GM18868 (cell line): ENCODE results near the gene TMEFF1.

Source experiments
- ATAC-seq: cut with Tn5 transposase; IDR thresholded peaks from one replicate; pipeline ENCODE4 v1.9.1; 2021; ENCODE audit warnings: mild to moderate bottlenecking, moderate library complexity; ENCODE audit not compliant: unreplicated experiment

Gene TMEFF1

GRCh38 chr9:100567856-100568255 is 94.9 kb downstream of the TMEFF1 start:
- ATAC-seq, result no peak

DNA sequence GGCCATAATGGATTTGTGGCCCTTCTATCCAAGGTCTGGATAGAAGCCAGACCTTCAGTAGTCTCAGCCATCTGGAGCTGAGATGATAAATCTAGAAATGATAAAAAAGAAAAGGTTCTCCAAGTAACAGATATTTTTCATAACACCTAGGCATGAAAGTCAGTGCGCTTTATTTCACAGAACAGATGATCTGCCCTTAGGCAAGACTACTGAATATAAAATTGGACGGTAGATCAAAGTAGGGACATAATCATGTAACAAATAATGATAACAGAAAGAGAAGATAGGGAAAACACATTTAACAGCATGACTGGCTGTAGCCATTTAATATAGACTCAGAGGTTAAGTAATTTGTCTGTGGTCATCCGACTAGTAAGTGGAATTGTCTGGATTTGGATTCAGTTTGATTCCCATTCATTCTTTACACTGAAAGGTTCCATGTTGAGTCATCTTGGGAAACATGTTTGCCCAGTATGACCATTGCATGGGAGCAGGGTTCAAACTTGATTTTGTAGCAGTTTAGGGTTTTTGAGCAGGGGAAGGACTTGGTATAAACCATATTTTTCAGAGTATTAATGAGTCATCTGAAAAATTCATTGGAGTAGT is 100.8 kb downstream of the TMEFF1 start:
- no peak for ATAC-seq

GRCh38 chr9:100575006-100575405 is 102.1 kb downstream of the TMEFF1 start:
- no peak for ATAC-seq

DNA sequence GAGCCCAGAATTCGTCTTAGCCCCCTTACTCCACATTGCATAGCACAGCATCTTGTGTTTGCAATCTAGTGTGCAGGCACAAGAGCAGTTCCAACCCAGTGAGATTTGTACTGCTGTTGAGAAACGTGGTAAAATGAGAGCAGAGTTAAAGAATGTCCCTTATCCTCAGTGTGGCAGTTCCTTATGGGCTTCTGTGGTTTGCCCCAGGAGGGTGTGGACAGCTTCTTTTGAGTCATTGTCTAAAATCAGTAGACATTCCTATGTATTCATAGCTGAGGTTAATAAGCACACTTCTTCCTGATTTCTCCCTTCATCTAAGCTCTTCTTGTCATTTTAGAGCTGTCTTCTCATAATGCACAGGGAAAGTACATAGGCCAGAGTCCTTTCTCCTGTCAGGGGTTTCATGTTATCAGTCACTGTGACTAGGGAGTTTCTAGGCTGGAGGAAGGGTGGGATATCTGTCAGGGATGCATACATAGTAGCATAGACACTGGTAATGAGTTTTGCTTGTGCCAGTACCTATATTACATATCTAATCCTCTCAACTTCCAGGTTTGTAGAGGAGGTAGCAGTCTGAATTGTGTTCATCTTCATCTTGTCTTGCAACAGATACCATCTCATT is 102.9 kb downstream of the TMEFF1 start:
- ATAC-seq, result peak; percentile 67

DNA sequence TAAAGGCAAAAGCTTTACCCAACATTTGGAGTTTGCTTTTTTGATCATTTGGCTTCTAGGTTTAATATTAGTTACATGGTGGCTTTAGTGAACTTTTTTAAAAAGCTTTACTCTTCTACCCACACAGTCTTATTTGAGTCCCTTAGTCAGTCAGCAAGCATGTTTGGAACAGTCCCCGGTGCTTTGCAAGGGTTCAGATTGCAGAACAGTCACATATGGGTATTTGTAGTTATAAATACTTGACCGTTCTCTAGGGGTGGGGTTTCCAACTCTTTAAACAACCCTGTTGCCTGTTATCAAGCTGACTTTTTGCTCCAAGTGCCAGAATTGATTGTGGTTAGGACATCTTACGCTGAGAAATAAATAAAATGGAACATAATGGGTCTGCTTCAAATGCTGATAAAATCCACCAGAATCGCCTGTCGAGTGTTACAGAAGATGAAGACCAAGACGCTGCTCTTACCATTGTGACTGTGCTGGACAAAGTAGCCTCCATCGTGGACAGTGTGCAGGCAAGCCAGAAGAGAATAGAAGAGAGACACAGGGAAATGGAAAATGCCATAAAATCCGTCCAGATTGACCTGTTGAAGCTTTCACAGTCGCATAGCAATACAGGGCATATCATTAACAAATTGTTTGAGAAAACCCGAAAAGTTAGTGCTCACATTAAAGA is 105.0 kb downstream of the TMEFF1 start, which contains the start of gene CAVIN4:
Gene CAVIN4, plus strand, starts transcription at position 304 of the 673 bp plus-strand sequence. Its CDS starts 65 bp downstream, at position 369.
- no peak for ATAC-seq

- no peak for ATAC-seq
These were observed 105.7 kb downstream of the TMEFF1 start for GRCh38 chr9:100578610-100579009.

- ATAC-seq, result no peak
These were observed 106.7 kb downstream of the TMEFF1 start for GRCh38 chr9:100579665-100580064.

DNA sequence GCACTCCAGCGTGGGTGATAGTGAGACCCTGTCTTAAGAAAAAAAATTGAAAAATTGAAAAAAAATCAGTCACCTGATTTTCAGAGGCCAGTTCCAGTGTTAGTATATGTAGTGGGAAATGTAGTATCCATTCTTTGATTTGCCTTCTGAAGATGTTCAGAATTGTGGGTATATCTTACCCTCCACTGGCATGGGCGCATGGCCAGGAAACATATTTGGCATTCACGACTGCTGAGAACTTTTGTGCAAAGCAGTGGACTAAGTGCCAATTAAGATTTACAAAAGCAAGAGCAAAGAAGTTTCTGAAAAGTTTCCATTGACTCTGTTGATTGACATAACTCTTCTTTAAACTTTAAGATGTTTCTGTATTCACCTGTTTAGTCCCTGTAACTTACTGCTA is 107.3 kb downstream of the TMEFF1 start:
- no peak for ATAC-seq

DNA sequence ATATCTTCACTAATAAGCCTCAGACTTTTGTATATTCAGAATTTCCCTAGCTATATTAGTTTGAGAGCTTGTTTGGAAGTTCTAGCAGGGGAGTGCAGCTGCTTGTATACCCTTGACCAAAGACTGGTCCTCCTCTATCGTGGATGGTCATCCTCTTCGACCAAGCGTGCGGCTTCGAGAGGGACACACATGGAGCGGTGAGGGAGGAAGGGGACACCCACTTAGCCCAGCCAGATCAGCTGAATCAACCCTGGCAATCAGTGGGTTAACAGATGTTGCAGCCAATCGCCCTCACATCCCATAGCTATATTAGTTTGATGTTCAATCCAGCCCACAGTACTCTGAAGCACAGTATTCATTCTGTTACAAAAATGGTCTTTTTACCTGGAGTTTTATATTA is 108.1 kb downstream of the TMEFF1 start:
- ATAC-seq, result no peak

DNA sequence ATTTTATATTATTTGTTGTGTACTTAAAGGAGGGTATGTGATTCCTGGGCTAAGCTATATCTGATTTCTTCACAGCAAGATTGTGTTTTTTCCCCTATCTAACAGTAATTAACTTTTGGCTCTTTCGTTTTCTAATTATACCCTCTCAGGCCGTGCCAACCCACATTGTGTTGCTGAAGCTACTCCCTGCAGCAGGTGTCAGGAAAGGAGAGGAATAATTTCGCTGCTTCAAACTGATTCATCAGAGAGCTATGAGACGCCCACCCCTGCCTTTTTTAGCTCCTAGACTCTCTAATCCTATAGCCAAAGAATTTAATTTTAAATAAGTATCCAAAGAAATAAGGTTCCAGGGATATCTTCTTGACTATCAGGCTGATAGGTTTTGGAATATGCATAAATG is 108.7 kb downstream of the TMEFF1 start:
- ATAC-seq, result no peak

DNA sequence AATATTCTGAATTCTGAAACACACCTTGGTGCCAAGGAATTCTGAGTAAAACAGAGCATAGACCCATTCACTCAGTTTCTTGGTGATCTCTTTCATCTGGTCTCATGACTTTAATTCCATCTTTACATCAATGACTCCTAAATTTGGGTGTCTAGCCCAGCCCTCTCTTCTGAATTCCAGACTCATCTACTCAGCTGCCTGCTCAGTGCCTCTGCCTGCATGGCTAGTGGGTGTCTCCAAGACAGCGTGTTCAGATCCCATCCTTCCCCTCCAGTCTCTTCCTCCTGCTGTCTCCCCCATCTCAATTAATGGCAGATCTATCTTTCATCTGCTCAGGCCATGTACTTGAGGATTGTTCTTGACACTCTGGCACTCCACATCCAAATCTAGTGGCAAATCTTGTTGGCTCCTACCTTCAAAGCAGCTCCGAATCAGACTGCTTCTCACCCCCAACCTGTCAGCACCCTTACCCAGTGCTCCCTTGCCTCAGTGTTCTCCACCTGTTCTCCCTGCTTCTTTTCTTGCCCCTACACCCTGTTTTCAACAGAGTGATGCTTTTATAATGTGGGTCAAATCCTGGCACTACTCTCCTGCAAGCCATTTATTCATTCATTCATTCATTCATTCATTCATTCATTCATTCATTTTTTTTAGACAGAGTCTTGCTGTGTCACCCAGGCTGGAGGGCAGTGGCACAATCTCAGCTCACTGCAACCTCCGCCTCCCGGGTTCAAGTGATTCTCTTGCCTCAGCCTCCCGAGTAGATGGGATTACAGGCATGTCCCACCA is 110.3 kb downstream of the TMEFF1 start:
- no peak for ATAC-seq

- no peak for ATAC-seq
These were observed 112.0 kb downstream of the TMEFF1 start for GRCh38 chr9:100584951-100585350.

DNA sequence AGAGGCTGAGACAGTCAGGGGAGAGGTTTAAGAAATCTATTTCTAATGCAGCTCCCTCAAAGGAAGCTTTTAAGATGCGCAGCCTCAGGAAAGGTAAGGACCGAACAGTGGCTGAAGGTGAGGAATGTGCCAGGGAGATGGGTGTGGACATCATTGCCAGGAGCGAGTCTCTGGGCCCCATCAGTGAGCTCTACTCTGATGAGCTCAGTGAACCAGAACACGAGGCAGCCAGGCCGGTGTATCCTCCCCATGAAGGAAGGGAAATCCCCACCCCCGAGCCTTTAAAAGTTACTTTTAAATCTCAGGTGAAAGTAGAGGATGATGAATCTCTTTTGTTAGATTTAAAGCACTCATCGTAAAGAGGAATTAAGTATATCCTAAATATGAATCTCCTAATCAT is 113.1 kb downstream of the TMEFF1 start:
- peak; percentile 75 for ATAC-seq

DNA sequence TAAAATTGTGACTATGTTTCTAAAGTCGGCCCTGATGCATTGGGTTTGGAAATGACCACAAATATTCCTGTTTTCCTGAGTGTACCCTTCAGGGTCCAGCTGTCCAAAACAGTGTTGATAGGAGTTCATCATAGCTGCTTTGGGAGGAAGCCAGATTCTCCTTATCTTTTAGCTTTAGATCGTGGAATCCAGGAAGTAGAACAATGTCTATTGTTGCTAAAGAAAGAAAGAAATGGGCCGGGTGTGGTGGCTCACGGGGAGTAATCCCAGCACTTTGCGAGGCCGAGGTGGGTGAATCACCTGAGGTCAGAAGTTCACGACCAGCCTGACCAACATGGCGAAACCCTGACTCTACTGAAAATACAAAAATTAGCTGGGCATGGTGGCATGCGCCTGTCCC is 114.4 kb downstream of the TMEFF1 start:
- ATAC-seq, result no peak

GRCh38 chr9:100589582-100589981 is 116.6 kb downstream of the TMEFF1 start:
- no peak for ATAC-seq

GRCh38 chr9:100590481-100590880 is 117.5 kb downstream of the TMEFF1 start:
- ATAC-seq, result no peak

DNA sequence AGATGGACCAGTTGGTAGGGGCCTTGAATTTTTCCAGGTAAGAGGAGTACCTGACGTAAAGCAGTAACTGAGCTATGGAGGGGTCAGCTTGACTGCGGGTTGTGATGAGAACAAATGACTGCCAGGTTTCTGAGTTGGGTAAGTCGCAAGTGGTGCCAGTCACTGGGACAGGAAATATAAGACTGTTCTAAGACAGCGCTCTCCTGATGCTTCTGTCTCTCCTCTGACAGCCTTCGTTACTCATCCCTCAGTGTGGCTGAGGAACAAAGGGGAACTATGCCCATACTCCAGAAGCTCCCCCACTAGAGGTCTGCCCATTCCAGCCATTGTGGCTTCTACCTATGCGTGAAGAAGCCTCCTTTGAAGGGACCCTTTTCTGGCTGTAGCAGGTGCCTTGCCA is 118.2 kb downstream of the TMEFF1 start:
- ATAC-seq, result no peak

- ATAC-seq, result no peak
These were observed 118.9 kb downstream of the TMEFF1 start for GRCh38 chr9:100591639-100592412.

- ATAC-seq, result peak; percentile 42
These were observed 122.6 kb downstream of the TMEFF1 start for GRCh38 chr9:100595391-100596199.

- no peak for ATAC-seq
These were observed 124.3 kb downstream of the TMEFF1 start for GRCh38 chr9:100597236-100597635.
